Spleen (tissue), 7 donors: ENCODE data around the gene RGPD5.
"Not testable (repeated sequence)": the region's sequence is repeated elsewhere in the genome, so short reads cannot be mapped to it uniquely, and the experiment has no call there.

Source experiments
- CTCF ChIP-seq, 11 experiments: fragments of 200-600 bp in 7 of 11; fragments of 450-650 bp in 4 of 11; sonication (generic) in 4 of 11; IDR thresholded peaks in 8 of 11; conservative IDR thresholded peaks in 3 of 11; 1 replicate in 7 of 11; 2 replicates in 4 of 11; pipeline versions ENCODE4 v1.4.0 to v1.8.0; 2016 to 2021; ENCODE audit warnings: antibody characterized with exemption in 11 of 11, inconsistent platforms in 4 of 11, mild to moderate bottlenecking in 1 of 11
- POLR2A ChIP-seq, 3 donors: fragments of 450-650 bp; IDR thresholded peaks; one replicate each; pipeline ENCODE4 v1.5.1; 2017; ENCODE audit warnings: antibody characterized with exemption in 3 of 3, mild to moderate bottlenecking in 1 of 3
- POLR2AphosphoS5 ChIP-seq, 3 donors: sonication (generic); formaldehyde crosslinking; IDR thresholded peaks; one replicate each; pipeline ENCODE4 v1.5.1; 2017; ENCODE audit warnings: antibody characterized with exemption in 3 of 3
- donor health status: DM: no; HTN: no; CAD: no; lungs with moderate emphysema.
- donor health status: DM: no; HTN: no; CAD: no.
- donor health status: DM: no; HTN: no; CAD: no.

- TF ChIP-seq POLR2AphosphoS5 (IDR thresholded peaks at IDR 0.05); CTCF (IDR thresholded peaks at IDR 0.05 in 8 of 11, conservative IDR thresholded peaks at IDR 0.05 in 3 of 11); POLR2A (IDR thresholded peaks at IDR 0.05): not testable (repeated sequence)
Observed at GRCh38 chr2:109761976-109762375, 32.1 kb upstream of the RGPD5 start.
